Subcutaneous adipose tissue (tissue), 4 donors: Measurements from ENCODE around the gene NLK. TPM values are rescaled to one million over a fixed set of nuclear protein-coding genes. Genes with fewer than 3 reads are reported as not detected.

Source experiments
- CTCF ChIP-seq: fragments of 450-650 bp; IDR thresholded peaks from one replicate; pipeline ENCODE4 v1.5.1; 2016; ENCODE audit warnings: low read depth, mild to moderate bottlenecking, control low read depth, antibody characterized with exemption, moderate library complexity
- total RNA-seq, 4 donors: library from RNA; depleted of rRNA; stranded (reverse); fragments of >200 nt; gene quantifications; one replicate each; pipeline ENCODE4 v1.1.0, GENCODE V29; 2016

The NLK gene
- total RNA-seq, 4 donors from 2014 or later = 18.1 to 33.4 (median 22.8) TPM

- TF ChIP-seq CTCF = no peak
Measured at GRCh38 chr17:27997522-27997921, 45.0 kb upstream of the NLK start.

- TF ChIP-seq CTCF = no peak
Measured at GRCh38 chr17:28001149-28001548, 41.3 kb upstream of the NLK start.

GRCh38 chr17:28004344-28004743 lies 38.1 kb upstream of the NLK start:
- no peak for TF ChIP-seq CTCF

- TF ChIP-seq CTCF = no peak
Measured at GRCh38 chr17:28008513-28008912, 34.0 kb upstream of the NLK start.

- TF ChIP-seq CTCF = no peak
Measured at GRCh38 chr17:28010406-28010805, 32.1 kb upstream of the NLK start.

- TF ChIP-seq CTCF = no peak
Measured at GRCh38 chr17:28018439-28019070, 23.9 kb upstream of the NLK start.

- TF ChIP-seq CTCF = no peak
Measured at GRCh38 chr17:28020515-28020914, 22.0 kb upstream of the NLK start.
